ENCODE data around the gene POLR3G. TPM values are rescaled to one million over a fixed set of nuclear protein-coding genes. Genes with fewer than 3 reads are reported as not detected.
A peak's percentile ranks its signal among the peaks of the same experiment; 100 is the strongest.

The POLR3G gene
- total RNA-seq, 1 experiment from 2014 or later = 62.5 TPM

DNA sequence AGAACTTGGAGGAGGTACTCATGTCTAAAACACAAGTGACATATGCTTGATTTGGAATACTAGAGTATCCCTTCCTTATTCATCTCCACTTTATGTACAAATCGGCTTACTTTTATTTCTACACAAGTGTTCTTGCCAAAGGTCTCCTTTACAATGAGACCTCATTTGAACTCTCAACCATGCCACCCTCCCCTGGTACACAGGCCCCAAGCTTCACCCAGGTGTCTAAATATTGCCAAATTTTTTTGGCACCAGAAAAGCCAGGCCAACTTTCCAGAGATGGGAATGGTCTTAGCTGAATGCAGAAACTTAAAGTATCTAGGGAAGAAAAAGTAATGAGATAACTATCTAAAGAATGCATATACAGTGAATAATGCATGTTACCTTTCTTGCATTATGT is 35.8 kb downstream of the POLR3G start:
- H3K36me3 ChIP-seq (ENCODE audit: insufficient read depth, low read length) = peaks cover 57% of the 10 kb centered on the region

DNA sequence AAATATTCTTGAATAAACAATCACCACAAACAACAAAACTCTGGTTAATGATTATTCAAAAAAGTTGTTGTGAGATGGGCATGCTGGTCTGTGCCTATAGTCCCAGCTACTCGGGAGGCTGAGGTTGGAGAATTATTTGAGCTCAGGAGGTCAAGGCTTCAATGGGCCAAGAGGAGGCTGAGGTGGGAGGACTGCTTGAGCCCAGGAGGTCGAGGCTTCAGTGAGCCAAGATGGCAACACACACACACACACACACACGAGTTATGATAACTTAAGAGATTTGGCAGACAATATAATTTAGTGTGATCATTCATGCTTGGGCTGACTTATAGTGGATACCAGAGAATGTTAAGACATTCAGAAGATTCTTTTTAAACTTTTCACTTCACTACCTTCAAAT is 39.9 kb downstream of the POLR3G start:
- no peak overlapping the region for H3K4me2 ChIP-seq (ENCODE audit: low read depth, low read length, poor library complexity, severe bottlenecking)
- H3K36me3 ChIP-seq (ENCODE audit: insufficient read depth, low read length) = peaks cover 34% of the 10 kb centered on the region
- no peak overlapping the region for H2AFZ ChIP-seq (ENCODE audit: low read length)
- H3K9me2 ChIP-seq (replicated peaks; ENCODE audit: insufficient read depth, low read length) = no peaks in the 10 kb centered on the region
- H3K27me3 ChIP-seq (ENCODE audit: low read length) = no peaks in the 10 kb centered on the region
- DNase-seq = no peak
- no peak overlapping the region for H3K9ac ChIP-seq (ENCODE audit: low read length)
- no peak overlapping the region for H3K27ac ChIP-seq (ENCODE audit: low read length)
- H4K20me1 ChIP-seq (ENCODE audit: insufficient read depth, low read depth, low read length) = no peaks in the 10 kb centered on the region
- H3K4me3 ChIP-seq (ENCODE audit: low read length) = no peak overlapping the region
- peaks cover 3% of the 10 kb centered on the region for H3K4me1 ChIP-seq (ENCODE audit: low read length)
- H3K79me2 ChIP-seq (ENCODE audit: low read length) = peaks cover 21% of the 10 kb centered on the region
- no peaks in the 10 kb centered on the region for H3K9me3 ChIP-seq (ENCODE audit: low read length)

More for the DNA sequence above, 35.8 kb downstream of the POLR3G start:
- H3K79me2 ChIP-seq (ENCODE audit: low read length) = peaks cover 20% of the 10 kb centered on the region
- H3K27ac ChIP-seq (ENCODE audit: low read length) = no peak overlapping the region
- H3K9me3 ChIP-seq (ENCODE audit: low read length) = no peaks in the 10 kb centered on the region
- no peak overlapping the region for H3K9ac ChIP-seq (ENCODE audit: low read length)
- H3K4me3 ChIP-seq (ENCODE audit: low read length) = no peak overlapping the region
- H2AFZ ChIP-seq (ENCODE audit: low read length) = no peak overlapping the region
- DNase-seq = no peak
- H3K4me1 ChIP-seq (ENCODE audit: low read length) = no peaks in the 10 kb centered on the region
- H4K20me1 ChIP-seq (ENCODE audit: insufficient read depth, low read depth, low read length) = no peaks in the 10 kb centered on the region
- H3K27me3 ChIP-seq (ENCODE audit: low read length) = no peaks in the 10 kb centered on the region
- H3K9me2 ChIP-seq (replicated peaks; ENCODE audit: insufficient read depth, low read length) = no peaks in the 10 kb centered on the region
- H3K4me2 ChIP-seq (ENCODE audit: low read depth, low read length, poor library complexity, severe bottlenecking) = no peak overlapping the region

DNA sequence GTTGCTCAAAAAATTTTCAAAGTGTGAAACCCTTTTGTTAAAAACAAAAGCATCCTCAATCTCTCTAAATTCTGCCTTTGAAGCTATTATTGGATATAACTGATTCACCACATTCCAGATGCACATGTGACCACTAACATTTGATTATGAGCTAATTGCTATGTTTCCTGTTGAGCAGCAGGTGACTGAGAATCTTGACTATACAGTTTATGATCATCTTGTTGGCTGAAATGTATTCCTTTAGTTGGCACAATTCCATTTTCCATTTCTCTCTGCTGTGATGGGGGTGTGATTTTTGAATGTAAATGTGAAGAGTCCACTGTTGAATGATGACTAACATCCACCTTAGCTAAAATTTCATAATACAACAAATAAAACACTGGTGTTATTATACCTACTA is 44.0 kb downstream of the POLR3G start:
- H3K27ac ChIP-seq (ENCODE audit: low read length) = no peak overlapping the region
- DNase-seq = no peak
- no peaks in the 10 kb centered on the region for H3K9me2 ChIP-seq (replicated peaks; ENCODE audit: insufficient read depth, low read length)

DNA sequence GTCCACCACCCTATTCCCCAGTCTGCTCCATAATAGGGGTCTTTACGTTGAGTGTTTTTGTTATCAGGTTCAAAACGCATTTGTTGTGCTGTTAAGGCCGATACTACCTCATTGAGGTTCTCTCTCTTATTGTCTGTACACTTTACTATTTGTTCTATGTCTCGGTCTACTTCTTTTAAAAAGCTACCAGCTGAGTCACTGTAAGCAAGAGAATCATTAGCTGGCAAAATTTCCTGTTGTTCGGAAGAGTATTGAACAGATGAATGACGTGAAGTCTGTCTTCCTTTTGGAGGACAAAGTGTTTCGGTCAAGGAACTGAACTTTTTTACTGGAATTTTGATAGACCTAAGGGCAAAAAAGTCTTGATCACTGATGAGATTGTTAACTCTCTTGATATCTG is 44.4 kb downstream of the POLR3G start:
- Histone ChIP-seq H4K20me1 (ENCODE audit: insufficient read depth, low read depth, low read length) (no peaks in the 10 kb centered on the region), H3K9me2 (replicated peaks; ENCODE audit: insufficient read depth, low read length) (no peaks in the 10 kb centered on the region), H3K4me2 (ENCODE audit: low read depth, low read length, poor library complexity, severe bottlenecking) (no peak overlapping the region), H3K27me3 (ENCODE audit: low read length) (no peaks in the 10 kb centered on the region), H3K36me3 (ENCODE audit: insufficient read depth, low read length) (peaks cover 40% of the 10 kb centered on the region), H3K4me3 (ENCODE audit: low read length) (no peak overlapping the region), H3K27ac (ENCODE audit: low read length) (no peak overlapping the region), H3K4me1 (ENCODE audit: low read length) (peaks cover 3% of the 10 kb centered on the region), H3K79me2 (ENCODE audit: low read length) (peaks cover 12% of the 10 kb centered on the region; the same call in 1 of the 2 replicates), H3K9ac (ENCODE audit: low read length) (no peak overlapping the region), H2AFZ (ENCODE audit: low read length) (no peak overlapping the region), H3K9me3 (ENCODE audit: low read length) (no peaks in the 10 kb centered on the region)
- no peak for DNase-seq

More for the DNA sequence above, 44.0 kb downstream of the POLR3G start:
- H4K20me1 ChIP-seq (ENCODE audit: insufficient read depth, low read depth, low read length) = no peaks in the 10 kb centered on the region
- no peaks in the 10 kb centered on the region for H3K27me3 ChIP-seq (ENCODE audit: low read length)
- H3K4me3 ChIP-seq (ENCODE audit: low read length) = no peak overlapping the region
- H3K9me3 ChIP-seq (ENCODE audit: low read length) = no peaks in the 10 kb centered on the region
- H2AFZ ChIP-seq (ENCODE audit: low read length) = no peak overlapping the region
- H3K4me2 ChIP-seq (ENCODE audit: low read depth, low read length, poor library complexity, severe bottlenecking) = no peak overlapping the region
- H3K79me2 ChIP-seq (ENCODE audit: low read length) = peaks cover 16% of the 10 kb centered on the region; the same call in 1 of the 2 replicates
- H3K4me1 ChIP-seq (ENCODE audit: low read length) = peaks cover 3% of the 10 kb centered on the region
- H3K36me3 ChIP-seq (ENCODE audit: insufficient read depth, low read length) = peaks cover 38% of the 10 kb centered on the region
- H3K9ac ChIP-seq (ENCODE audit: low read length) = no peak overlapping the region

DNA sequence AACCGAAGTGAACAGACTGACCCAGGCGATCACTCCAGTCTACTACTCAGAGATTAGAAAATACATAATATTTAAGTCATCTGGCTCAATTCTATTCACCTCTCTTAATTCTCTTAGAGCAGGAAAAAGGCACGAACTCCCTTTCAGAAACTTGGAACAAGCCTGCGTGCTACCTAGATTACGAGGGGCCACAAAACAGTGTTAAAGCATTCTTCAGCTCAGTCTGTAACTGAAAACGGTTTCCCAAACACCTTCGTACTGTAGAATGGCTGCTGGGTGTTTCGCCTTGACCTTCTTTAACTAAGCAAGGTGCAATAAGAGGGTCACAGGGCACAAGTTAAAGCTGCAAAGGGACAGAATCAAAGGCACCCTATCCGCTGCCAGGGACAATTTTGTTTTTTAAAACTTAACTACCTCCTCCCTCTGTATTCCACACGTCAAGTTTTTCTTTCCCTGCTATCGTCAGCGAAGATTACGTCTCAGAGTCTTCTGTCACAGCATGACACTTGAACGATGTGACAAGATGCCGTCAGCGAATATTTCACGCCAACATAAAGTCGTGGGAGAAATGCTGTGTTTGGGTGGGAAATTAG is 54.0 kb downstream of the POLR3G start:
- peaks cover 11% of the 10 kb centered on the region for H3K36me3 ChIP-seq (ENCODE audit: insufficient read depth, low read length)
- peak overlapping the region; percentile 58; the same call in 1 of the 2 replicates for H2AFZ ChIP-seq (ENCODE audit: low read length)
- peak overlapping the region; percentile 92 for H3K4me3 ChIP-seq (ENCODE audit: low read length)
- peak overlapping the region; percentile 45 for H3K27ac ChIP-seq (ENCODE audit: low read length)
- no peaks in the 10 kb centered on the region for H3K27me3 ChIP-seq (ENCODE audit: low read length)
- peaks cover 32% of the 10 kb centered on the region for H3K4me1 ChIP-seq (ENCODE audit: low read length)
- H3K9me2 ChIP-seq (replicated peaks; ENCODE audit: insufficient read depth, low read length) = no peaks in the 10 kb centered on the region
- H3K9ac ChIP-seq (ENCODE audit: low read length) = peak overlapping the region; percentile 94
- DNase-seq = peak; percentile 56
- peaks cover 41% of the 10 kb centered on the region for H3K79me2 ChIP-seq (ENCODE audit: low read length)
- no peaks in the 10 kb centered on the region for H4K20me1 ChIP-seq (ENCODE audit: insufficient read depth, low read depth, low read length)
- peak overlapping the region; percentile 95 for H3K4me2 ChIP-seq (ENCODE audit: low read depth, low read length, poor library complexity, severe bottlenecking)
- no peaks in the 10 kb centered on the region for H3K9me3 ChIP-seq (ENCODE audit: low read length)

DNA sequence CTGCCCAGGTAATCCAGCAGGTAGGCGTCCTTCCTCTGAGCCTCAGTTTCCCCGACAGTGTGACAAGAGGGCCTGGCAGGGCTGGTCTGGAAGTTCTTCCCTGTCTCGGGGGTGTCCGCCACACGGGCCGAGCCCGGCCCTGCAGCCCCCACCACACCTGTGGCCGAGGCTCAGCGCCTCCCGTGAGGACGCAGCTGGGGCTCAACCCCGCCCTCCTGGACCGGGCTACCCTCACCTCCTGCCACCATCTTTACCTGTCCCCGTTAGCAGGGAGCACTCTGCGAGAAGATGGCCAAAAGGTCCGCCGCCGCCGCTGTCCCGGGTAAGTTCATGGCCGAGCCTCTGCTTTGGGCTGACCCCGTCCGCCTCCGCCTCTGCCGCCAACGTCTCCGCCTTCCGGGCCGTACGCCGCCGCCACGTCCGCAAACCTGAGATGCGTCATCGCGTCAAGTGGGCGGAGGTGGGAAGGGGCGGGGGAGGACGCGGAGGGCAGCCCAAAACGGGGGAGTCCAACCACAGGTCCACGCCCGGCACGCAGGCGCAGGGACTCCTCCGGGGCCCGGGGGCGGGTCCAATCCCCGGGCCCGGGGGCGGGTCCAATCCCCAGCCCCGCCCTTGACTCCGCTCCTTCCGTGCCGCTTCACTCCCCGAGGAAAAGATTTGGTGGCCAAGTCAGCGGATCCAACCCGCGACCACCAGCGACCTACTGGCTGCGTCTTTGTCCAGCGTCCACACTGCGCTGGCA is 54.7 kb downstream of the POLR3G start, which contains the start of gene LYSMD3:
Gene LYSMD3, minus strand, starts transcription at position 391 of the 745 bp plus-strand sequence. CDS start 4,295 bp downstream, outside the sequence.
- DNase-seq = peak; percentile 98
- H3K4me1 ChIP-seq (ENCODE audit: low read length) = peaks cover 32% of the 10 kb centered on the region
- peaks cover 41% of the 10 kb centered on the region for H3K79me2 ChIP-seq (ENCODE audit: low read length)
- H3K27ac ChIP-seq (ENCODE audit: low read length) = peak within 1 kb of the TSS; percentile 45
- peaks cover 7% of the 10 kb centered on the region for H3K36me3 ChIP-seq (ENCODE audit: insufficient read depth, low read length)
- H3K9me2 ChIP-seq (replicated peaks; ENCODE audit: insufficient read depth, low read length) = no peaks in the 10 kb centered on the region
- no peaks in the 10 kb centered on the region for H3K27me3 ChIP-seq (ENCODE audit: low read length)
- H3K4me3 ChIP-seq (ENCODE audit: low read length) = peak within 1 kb of the TSS; percentile 92
- H4K20me1 ChIP-seq (ENCODE audit: insufficient read depth, low read depth, low read length) = no peaks in the 10 kb centered on the region
- peak within 1 kb of the TSS; percentile 94 for H3K9ac ChIP-seq (ENCODE audit: low read length)
- H3K4me2 ChIP-seq (ENCODE audit: low read depth, low read length, poor library complexity, severe bottlenecking) = peak within 1 kb of the TSS; percentile 95
- no peaks in the 10 kb centered on the region for H3K9me3 ChIP-seq (ENCODE audit: low read length)
- H2AFZ ChIP-seq (ENCODE audit: low read length) = peak within 1 kb of the TSS; percentile 97

DNA sequence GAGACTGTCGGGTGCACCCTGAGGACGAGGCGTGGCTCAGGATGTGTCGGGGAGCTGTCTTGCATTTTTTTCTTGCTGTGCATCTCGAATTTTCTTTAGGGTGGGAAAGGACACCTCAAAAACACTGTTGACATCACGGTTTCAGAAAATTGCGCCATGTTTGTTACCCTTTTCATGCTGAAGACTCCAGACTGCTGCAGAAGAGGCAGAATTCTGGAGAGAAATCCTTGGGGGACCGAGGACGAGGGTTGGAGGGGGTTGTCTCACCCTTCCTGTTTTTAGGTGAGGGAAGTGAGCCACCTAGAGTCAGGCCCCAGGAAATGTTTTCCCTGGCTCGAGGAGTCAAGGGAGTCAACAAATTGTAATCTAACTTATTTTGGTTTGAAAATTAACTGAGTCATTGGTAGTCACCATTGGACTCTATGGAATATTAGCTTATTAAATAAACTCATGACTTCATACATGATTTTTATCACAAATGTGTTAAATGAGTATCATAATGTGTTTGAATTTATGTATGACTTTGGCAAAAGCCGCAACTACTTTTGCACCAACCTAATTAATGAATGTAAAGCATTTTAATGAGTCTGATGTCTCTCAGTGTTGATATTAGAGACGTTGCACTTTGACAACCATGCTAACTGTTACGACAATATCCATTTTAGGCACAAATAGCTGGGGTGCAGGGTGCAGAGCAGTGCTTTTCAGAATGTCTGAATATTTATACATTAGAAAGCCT is 55.4 kb downstream of the POLR3G start:
- H4K20me1 ChIP-seq (ENCODE audit: insufficient read depth, low read depth, low read length) = no peaks in the 10 kb centered on the region
- H3K9me2 ChIP-seq (replicated peaks; ENCODE audit: insufficient read depth, low read length) = no peaks in the 10 kb centered on the region
- H3K9me3 ChIP-seq (ENCODE audit: low read length) = no peaks in the 10 kb centered on the region
- peaks cover 1% of the 10 kb centered on the region; the same call in 1 of the 2 replicates for H3K36me3 ChIP-seq (ENCODE audit: insufficient read depth, low read length)
- H3K79me2 ChIP-seq (ENCODE audit: low read length) = peaks cover 37% of the 10 kb centered on the region
- peak; percentile 84 for DNase-seq
- peak overlapping the region; percentile 71 for H3K9ac ChIP-seq (ENCODE audit: low read length)
- H3K4me1 ChIP-seq (ENCODE audit: low read length) = peaks cover 32% of the 10 kb centered on the region
- peak overlapping the region; percentile 85 for H3K4me2 ChIP-seq (ENCODE audit: low read depth, low read length, poor library complexity, severe bottlenecking)
- no peak overlapping the region for H3K27ac ChIP-seq (ENCODE audit: low read length)
- H3K4me3 ChIP-seq (ENCODE audit: low read length) = peak overlapping the region; percentile 92
- H3K27me3 ChIP-seq (ENCODE audit: low read length) = no peaks in the 10 kb centered on the region
- H2AFZ ChIP-seq (ENCODE audit: low read length) = peak overlapping the region; percentile 97
